A549 (cell line): ENCODE results near the gene YBX1. TPM values are rescaled to one million over a fixed set of nuclear protein-coding genes. Genes with fewer than 3 reads are reported as not detected.
"Not testable (repeated sequence)": the region's sequence is repeated elsewhere in the genome, so short reads cannot be mapped to it uniquely, and the experiment has no call there.

Experiments
- ATAC-seq, 2 experiments: fragments of 200-7000 bp in 1 of 2; fragments of >200 bp in 1 of 2; cut with Nextera tagmentation in 1 of 2; cut with Tn5 transposase in 1 of 2; 3 replicates each; pipeline versions ENCODE4 v1.8.0 to v1.9.1; 2018 to 2020; ENCODE audit warnings: mild to moderate bottlenecking in 1 of 2, moderate library complexity in 1 of 2
- CTCF ChIA-PET: fragments of 300-600 bp; sonication (Branson Sonifier 250); formaldehyde crosslinking; extraction: SDS; loops from one replicate; lab custom pipeline; 2021; ENCODE audit warnings: antibody characterized with exemption, inconsistent platforms; lab: Yijun Ruan, JAX
- POLR2A ChIA-PET: fragments of 350-600 bp; formaldehyde crosslinking; extraction: SDS; loops from one replicate; lab custom pipeline; 2021; ENCODE audit warnings: antibody characterized with exemption, inconsistent platforms; lab: Yijun Ruan, JAX
- DNase-seq, 2 experiments: peaks; one replicate each; pipeline versions ENCODE4 v3.0.0 to v3.0.0-alpha.2; 2011 to 2016; ENCODE audit warnings: low read depth in 1 of 2, low spot score in 1 of 2
- FAIRE-seq: peaks from 2 replicates; lab custom pipeline; 2011; peaks lifted over from hg19 to GRCh38; lab: Jason Lieb, UNC
- H3K27ac ChIP-seq, 2 experiments: fragments of >200 bp; sonication (Bioruptor Twin); formaldehyde crosslinking; 3 replicates each; pipeline ENCODE4 v1.5.1; 2016 to 2017
- H3K4me1 ChIP-seq: fragments of >200 bp; sonication (Bioruptor Twin); formaldehyde crosslinking; 3 replicates; pipeline ENCODE4 v1.6.1; 2016
- H3K4me2 ChIP-seq: fragments of >200 bp; sonication (Bioruptor Twin); formaldehyde crosslinking; 3 replicates; pipeline ENCODE4 v1.6.1; 2016
- H3K4me3 ChIP-seq: fragments of >200 bp; sonication (Bioruptor Twin); formaldehyde crosslinking; 3 replicates; pipeline ENCODE4 v1.5.1; 2016
- H3K9me3 ChIP-seq: fragments of >200 bp; sonication (Bioruptor Twin); formaldehyde crosslinking; 3 replicates; pipeline ENCODE4 v1.6.1; 2016
- CHD4 ChIP-seq: fragments of 200-600 bp; sonication (generic); IDR thresholded peaks from 2 replicates; pipeline ENCODE4 v1.6.1; 2016; ENCODE audit warnings: antibody characterized with exemption, mild to moderate bottlenecking, borderline replicate concordance
- FOSL2 ChIP-seq, 2 experiments: fragments of 450-650 bp in 1 of 2; fragments of >200 bp in 1 of 2; sonication (Bioruptor Twin) in 1 of 2; formaldehyde crosslinking; IDR thresholded peaks; 2 replicates each; pipeline versions ENCODE4 v1.5.0 to v1.6.1; 2016 to 2020; ENCODE audit warnings: mild to moderate bottlenecking in 1 of 2, moderate library complexity in 1 of 2
- FOXS1 ChIP-seq: fragments of 250-450 bp; sonication (Bioruptor Pico); IDR thresholded peaks from 2 replicates; pipeline ENCODE4 v1.5.0; 2020; ENCODE audit warnings: mild to moderate bottlenecking, moderate library complexity
- GATA3 ChIP-seq: IDR thresholded peaks from 2 replicates; pipeline ENCODE4 v1.6.1; 2012; ENCODE audit warnings: borderline replicate concordance
- HEYL ChIP-seq: fragments of 250-450 bp; sonication (Bioruptor Pico); IDR thresholded peaks from 2 replicates; pipeline ENCODE4 v1.8.0; 2021; ENCODE audit warnings: mild to moderate bottlenecking, moderate library complexity
- HOXA7 ChIP-seq: fragments of 250-450 bp; sonication (Bioruptor Pico); IDR thresholded peaks from 2 replicates; pipeline ENCODE4 v1.5.0; 2020; ENCODE audit warnings: mild to moderate bottlenecking, moderate library complexity
- HOXB5 ChIP-seq: fragments of 250-450 bp; sonication (Bioruptor Pico); IDR thresholded peaks from 2 replicates; pipeline ENCODE4 v1.5.0; 2020; ENCODE audit warnings: mild to moderate bottlenecking, moderate library complexity
- JUN ChIP-seq, 2 experiments: fragments of >200 bp; sonication (Bioruptor Twin); formaldehyde crosslinking; IDR thresholded peaks; 2 replicates in 1 of 2; 3 replicates in 1 of 2; pipeline ENCODE4 v1.6.1; 2016 to 2017
- JUNB ChIP-seq: fragments of >200 bp; sonication (Bioruptor Twin); formaldehyde crosslinking; IDR thresholded peaks from 2 replicates; pipeline ENCODE4 v1.6.1; 2016
- KDM5A ChIP-seq: fragments of 200-600 bp; sonication (generic); IDR thresholded peaks from 2 replicates; pipeline ENCODE4 v1.6.1; 2016; ENCODE audit warnings: antibody characterized with exemption, mild to moderate bottlenecking
- NFE2L2 ChIP-seq: fragments of 150-350 bp; conservative IDR thresholded peaks from 2 replicates; pipeline ENCODE4 v1.6.1; 2014; ENCODE audit warnings: low read length
- RAD21 ChIP-seq, 2 experiments: fragments of >200 bp in 1 of 2; sonication (Bioruptor Twin) in 1 of 2; formaldehyde crosslinking in 1 of 2; IDR thresholded peaks in 1 of 2; conservative IDR thresholded peaks in 1 of 2; 2 replicates in 1 of 2; 3 replicates in 1 of 2; pipeline ENCODE4 v1.6.1; 2012 to 2018; ENCODE audit warnings: inconsistent platforms in 1 of 2
- RARB ChIP-seq: fragments of 250-450 bp; sonication (Bioruptor Pico); IDR thresholded peaks from 2 replicates; pipeline ENCODE4 v1.8.0; 2021; ENCODE audit warnings: mild to moderate bottlenecking, moderate library complexity
- RFX5 ChIP-seq: fragments of 450-650 bp; IDR thresholded peaks from 2 replicates; pipeline ENCODE4 v1.7.1; 2014; ENCODE audit warnings: antibody characterized with exemption, mild to moderate bottlenecking, moderate library complexity
- SMC3 ChIP-seq: fragments of >200 bp; sonication (Bioruptor Twin); formaldehyde crosslinking; IDR thresholded peaks from 3 replicates; pipeline ENCODE4 v1.6.1; 2018; ENCODE audit warnings: inconsistent platforms
- SREBF2 ChIP-seq: fragments of 450-650 bp; IDR thresholded peaks from 2 replicates; pipeline ENCODE4 v1.6.1; 2014; ENCODE audit warnings: mild to moderate bottlenecking, moderate library complexity
- TFCP2L1 ChIP-seq: fragments of 250-450 bp; sonication (Bioruptor Pico); IDR thresholded peaks from 2 replicates; pipeline ENCODE4 v1.5.0; 2021; ENCODE audit warnings: mild to moderate bottlenecking
- TP53 ChIP-seq: fragments of 250-450 bp; sonication (Bioruptor Pico); IDR thresholded peaks from 2 replicates; pipeline ENCODE4 v1.5.0; 2021; ENCODE audit warnings: mild to moderate bottlenecking, moderate library complexity
- ZFP36 ChIP-seq: fragments of 450-650 bp; IDR thresholded peaks from 2 replicates; pipeline ENCODE4 v1.6.1; 2014; ENCODE audit warnings: borderline replicate concordance; ENCODE audit not compliant: partially characterized antibody
- ZNF302 ChIP-seq: fragments of 250-450 bp; sonication (Bioruptor Pico); IDR thresholded peaks from 2 replicates; pipeline ENCODE4 v1.9.0; 2021; ENCODE audit warnings: inconsistent platforms, mild to moderate bottlenecking, moderate library complexity
- WGBS: methylation state at CpG from one replicate; pipeline ENCODE4 v1.1.6; 2017; ENCODE audit errors: missing lambda C conversion rate; 5-methylcytosine and 5-hydroxymethylcytosine counted together
- polyA plus RNA-seq, 4 experiments: library from polyadenylated mRNA; depleted of rRNA in 3 of 4; stranded (reverse); fragments of >200 nt; fragmentation: RNase III in 1 of 4; extraction: RNeasy Plus Mini Kit Qiagen cat#74134 plus additional on column Dnase treatment in 1 of 4; gene quantifications; 2 replicates in 3 of 4; 3 replicates in 1 of 4; pipeline ENCODE4 v1.2.3, GENCODE V29; 2011 to 2017
- TF ChIP-seq, protein P1 (sequence below): IDR thresholded peaks from 2 replicates; pipeline ENCODE4 v1.6.1; 2012; ENCODE audit warnings: low read depth, borderline replicate concordance
- TF ChIP-seq, protein P2 (sequence below): fragments of 450-650 bp; IDR thresholded peaks from 2 replicates; pipeline ENCODE4 v1.6.1; 2014; ENCODE audit warnings: antibody characterized with exemption
- TF ChIP-seq, protein P3 (sequence below): fragments of >200 bp; sonication (Bioruptor Twin); formaldehyde crosslinking; IDR thresholded peaks from 3 replicates; pipeline ENCODE4 v1.5.1; 2016

Gene YBX1
- polyA plus RNA-seq, 2 of the 4 experiments (the other 2 are of a cell fraction), result 488 to 747 TPM

DNA sequence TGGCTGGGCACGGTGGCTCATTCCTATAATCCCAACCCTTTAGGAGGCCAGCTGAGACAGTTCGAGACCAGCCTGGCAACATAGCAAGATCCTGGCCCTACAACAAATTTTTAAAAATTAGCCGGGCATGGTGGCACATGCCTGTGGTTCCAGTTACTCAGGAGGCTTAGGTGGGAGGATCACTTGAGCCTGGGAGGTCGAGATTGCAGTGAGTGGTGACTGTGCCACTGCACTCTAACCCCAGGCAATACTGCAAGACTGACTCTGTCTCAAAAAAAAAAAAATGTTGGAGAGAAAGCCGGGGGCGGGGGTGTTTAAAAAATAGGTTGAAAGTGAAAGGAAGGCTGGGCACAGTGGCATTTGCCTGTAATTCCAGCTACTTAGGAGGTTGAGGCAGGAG is 41.3 kb downstream of the YBX1 start:
- FAIRE-seq, result no peak
- H3K27ac ChIP-seq, result no peak overlapping the region
- ATAC-seq, result no peak
- POLR2A ChIA-PET, result no interaction called here
- TF ChIP-seq ZFP36, result no peak
- TF ChIP-seq JUN (IDR thresholded peaks at IDR 0.05), result no peak
- TF ChIP-seq FOXS1 (CRISPR knock-in tag), result no peak
- TF ChIP-seq, protein P1, sequence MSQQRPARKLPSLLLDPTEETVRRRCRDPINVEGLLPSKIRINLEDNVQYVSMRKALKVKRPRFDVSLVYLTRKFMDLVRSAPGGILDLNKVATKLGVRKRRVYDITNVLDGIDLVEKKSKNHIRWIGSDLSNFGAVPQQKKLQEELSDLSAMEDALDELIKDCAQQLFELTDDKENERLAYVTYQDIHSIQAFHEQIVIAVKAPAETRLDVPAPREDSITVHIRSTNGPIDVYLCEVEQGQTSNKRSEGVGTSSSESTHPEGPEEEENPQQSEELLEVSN, result no peak
- no peak for TF ChIP-seq NFE2L2
- TF ChIP-seq, protein P2, sequence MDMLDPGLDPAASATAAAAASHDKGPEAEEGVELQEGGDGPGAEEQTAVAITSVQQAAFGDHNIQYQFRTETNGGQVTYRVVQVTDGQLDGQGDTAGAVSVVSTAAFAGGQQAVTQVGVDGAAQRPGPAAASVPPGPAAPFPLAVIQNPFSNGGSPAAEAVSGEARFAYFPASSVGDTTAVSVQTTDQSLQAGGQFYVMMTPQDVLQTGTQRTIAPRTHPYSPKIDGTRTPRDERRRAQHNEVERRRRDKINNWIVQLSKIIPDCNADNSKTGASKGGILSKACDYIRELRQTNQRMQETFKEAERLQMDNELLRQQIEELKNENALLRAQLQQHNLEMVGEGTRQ, result no peak
- no peak for TF ChIP-seq RARB (CRISPR knock-in tag)
- TF ChIP-seq, all 56 proteins: peak for 0
- Histone ChIP-seq H3K9me3 (no peaks in the 10 kb centered on the region), H3K4me2 (no peak overlapping the region), H3K4me3 (no peak overlapping the region), H3K4me1 (no peaks in the 10 kb centered on the region)
- DNase-seq, result no peak
- CTCF ChIA-PET, result interaction anchor here (1.0 kb wide), 1 partner anchor 23 kb away, joined by 3 read pairs; no protein-coding TSS in a partner anchor
- 78% methylated on average over 5 of the region's 6 CpGs for WGBS

DNA sequence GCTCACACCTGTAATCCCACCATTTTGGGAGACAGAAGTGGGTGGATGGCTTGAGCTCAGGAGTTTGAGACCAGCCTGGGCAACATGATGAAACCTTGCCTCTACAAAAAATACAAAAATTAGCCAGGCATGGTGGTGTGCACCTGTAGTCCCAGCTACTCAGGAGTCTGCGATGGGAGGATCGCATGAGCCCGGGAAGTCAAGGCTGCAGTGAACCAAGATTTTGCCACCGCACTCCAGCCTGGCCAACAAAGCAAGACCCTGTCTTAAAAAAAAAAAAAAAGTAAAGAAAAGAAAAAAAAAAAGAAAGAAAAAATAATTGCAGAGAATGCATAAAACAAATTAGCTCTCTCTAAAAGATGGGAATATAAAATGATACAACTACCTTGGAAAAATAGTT is 43.6 kb downstream of the YBX1 start:
- CTCF ChIA-PET, ATAC-seq, H3K4me1 ChIP-seq, H3K4me3 ChIP-seq, FAIRE-seq, DNase-seq, H3K9me3 ChIP-seq, POLR2A ChIA-PET, H3K4me2 ChIP-seq, H3K27ac ChIP-seq: not testable (repeated sequence)
- 100% methylated on average over 4 of the region's 4 CpGs for WGBS

DNA sequence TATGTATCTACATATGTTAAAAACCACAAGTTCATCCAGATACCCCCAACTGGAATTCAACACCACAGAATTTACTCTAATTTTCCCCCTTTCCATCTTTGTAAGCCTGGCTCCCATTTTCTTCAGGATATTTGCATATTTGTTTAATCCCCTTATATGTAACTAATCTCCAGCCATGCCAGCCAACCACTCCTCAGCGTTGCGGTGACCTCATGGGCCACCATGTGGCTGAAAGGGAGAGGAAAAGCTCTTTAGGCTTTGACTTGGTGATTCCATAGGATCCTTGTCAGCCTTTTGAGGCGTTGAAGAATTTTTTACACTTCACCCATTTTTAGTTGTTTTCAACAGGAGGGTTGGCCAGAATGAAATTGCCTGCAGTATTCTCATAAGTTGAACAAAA is 47.8 kb downstream of the YBX1 start:
- TF ChIP-seq SREBF2 (no peak), HOXB5 (CRISPR knock-in tag) (no peak), HEYL (CRISPR knock-in tag) (no peak), GATA3 (no peak), CHD4 (no peak), ZNF302 (no peak), KDM5A (no peak), RFX5 (no peak), RAD21 (conservative IDR thresholded peaks at IDR 0.05 in 1 of 2, IDR thresholded peaks at IDR 0.05 in 1 of 2) (no peak)
- no peak overlapping the region for H3K4me2 ChIP-seq
- FAIRE-seq (no peak), ATAC-seq (no peak), DNase-seq (no peak)
- H3K9me3 ChIP-seq, result no peaks in the 10 kb centered on the region
- POLR2A ChIA-PET, result no interaction called here
- CTCF ChIA-PET, result no interaction called here
- no peak overlapping the region for H3K27ac ChIP-seq
- WGBS, result 96% methylated on average over 3 of the region's 3 CpGs
- H3K4me3 ChIP-seq, result no peak overlapping the region
- H3K4me1 ChIP-seq, result 0 out of 3 replicates have a peak, but pooled peaks cover 3% of the 10 kb centered on the region

DNA sequence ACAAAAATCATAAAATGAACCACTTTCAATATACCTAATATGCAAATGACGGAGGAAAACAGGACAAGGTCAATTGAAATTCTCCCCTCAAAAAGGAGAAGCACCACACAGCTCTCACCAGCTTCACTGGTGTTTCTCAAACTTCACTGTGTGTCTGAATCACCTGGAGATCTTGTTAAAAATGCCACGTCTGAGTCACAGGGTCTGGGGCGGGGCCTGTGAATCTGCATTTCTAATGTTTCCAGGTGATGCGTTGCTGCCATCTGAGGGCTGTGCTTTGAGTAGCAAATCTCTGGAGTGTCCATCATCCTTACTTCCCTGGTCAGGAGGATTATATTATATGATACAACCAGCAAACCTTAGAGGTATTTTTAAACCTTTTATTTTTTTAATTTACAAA is 48.8 kb downstream of the YBX1 start:
- Histone ChIP-seq H3K9me3 (no peaks in the 10 kb centered on the region), H3K4me3 (no peak overlapping the region), H3K4me1 (0 out of 3 replicates have a peak, but pooled peaks cover 3% of the 10 kb centered on the region), H3K27ac (no peak overlapping the region), H3K4me2 (no peak overlapping the region)
- TF ChIP-seq TFCP2L1 (CRISPR knock-in tag) (no peak), SMC3 (peak; percentile 21; the same call in 1 of the 3 replicates), HOXA7 (CRISPR knock-in tag) (no peak), TP53 (no peak), HEYL (CRISPR knock-in tag) (no peak), JUNB (no peak), FOSL2 (IDR thresholded peaks at IDR 0.05) (no peak), FOSL2 (CRISPR knock-in tag; IDR thresholded peaks at IDR 0.05) (peak; percentile 30; the same call in 1 of the 2 replicates), RAD21 (conservative IDR thresholded peaks at IDR 0.05 in 1 of 2, IDR thresholded peaks at IDR 0.05 in 1 of 2) (peak; percentile 44 to 51; a peak in 4 of 5 replicates)
- TF ChIP-seq, protein P3, sequence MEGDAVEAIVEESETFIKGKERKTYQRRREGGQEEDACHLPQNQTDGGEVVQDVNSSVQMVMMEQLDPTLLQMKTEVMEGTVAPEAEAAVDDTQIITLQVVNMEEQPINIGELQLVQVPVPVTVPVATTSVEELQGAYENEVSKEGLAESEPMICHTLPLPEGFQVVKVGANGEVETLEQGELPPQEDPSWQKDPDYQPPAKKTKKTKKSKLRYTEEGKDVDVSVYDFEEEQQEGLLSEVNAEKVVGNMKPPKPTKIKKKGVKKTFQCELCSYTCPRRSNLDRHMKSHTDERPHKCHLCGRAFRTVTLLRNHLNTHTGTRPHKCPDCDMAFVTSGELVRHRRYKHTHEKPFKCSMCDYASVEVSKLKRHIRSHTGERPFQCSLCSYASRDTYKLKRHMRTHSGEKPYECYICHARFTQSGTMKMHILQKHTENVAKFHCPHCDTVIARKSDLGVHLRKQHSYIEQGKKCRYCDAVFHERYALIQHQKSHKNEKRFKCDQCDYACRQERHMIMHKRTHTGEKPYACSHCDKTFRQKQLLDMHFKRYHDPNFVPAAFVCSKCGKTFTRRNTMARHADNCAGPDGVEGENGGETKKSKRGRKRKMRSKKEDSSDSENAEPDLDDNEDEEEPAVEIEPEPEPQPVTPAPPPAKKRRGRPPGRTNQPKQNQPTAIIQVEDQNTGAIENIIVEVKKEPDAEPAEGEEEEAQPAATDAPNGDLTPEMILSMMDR, result 0 out of 3 replicates have a peak, but pooled peaks have one; percentile 18
- ATAC-seq, result no peak
- no peak for FAIRE-seq
- POLR2A ChIA-PET, result no interaction called here
- DNase-seq, result peak in 1 of 2 experiments; percentile 36
- CTCF ChIA-PET, result interaction anchor here (0.7 to 1.2 kb wide), 2 partner anchors 16 to 382 kb away, joined by 3 read pairs; no protein-coding TSS in a partner anchor
- 53% methylated on average over 4 of the region's 4 CpGs for WGBS
